Measurements from ENCODE around the gene TPMT. TPM values are rescaled to one million over a fixed set of nuclear protein-coding genes. Genes with fewer than 3 reads are reported as not detected.

TPMT gene
- total RNA-seq, 3 donors from 2014 or later: 5.6 to 10.2 (median 8.9) TPM

GRCh38 chr6:18148304-18149025, 6.4 kb downstream of the TPMT start:
- no peaks in the 10 kb centered on the region for H3K9me3 ChIP-seq
- H3K27me3 ChIP-seq: no peaks in the 10 kb centered on the region
- no peak overlapping the region for H3K27ac ChIP-seq
- TF ChIP-seq CTCF (IDR thresholded peaks at IDR 0.05) (no peak), POLR2A (IDR thresholded peaks at IDR 0.05) (no peak), POLR2AphosphoS5 (IDR thresholded peaks at IDR 0.05) (no peak)
- no peak overlapping the region for H3K4me3 ChIP-seq
- DNase-seq (ENCODE audit: low spot score in 2 of 2): no peak
- intact Hi-C loops (cut with DNase I; ENCODE audit: low total_unique reads): no loop called here
- H3K36me3 ChIP-seq: no peaks in the 10 kb centered on the region
- H3K4me1 ChIP-seq: peaks cover 0 to 2% of the 10 kb centered on the region in 2 donors

GRCh38 chr6:18147616-18148015, 7.3 kb downstream of the TPMT start:
- H3K4me1 ChIP-seq: no peaks in the 10 kb centered on the region
- intact Hi-C loops (cut with DNase I; ENCODE audit: low total_unique reads): no loop called here
- DNase-seq (ENCODE audit: low spot score in 2 of 2): no peak
- H3K27me3 ChIP-seq: no peaks in the 10 kb centered on the region
- no peaks in the 10 kb centered on the region for H3K9me3 ChIP-seq
- H3K36me3 ChIP-seq: no peaks in the 10 kb centered on the region
- no peak overlapping the region for H3K4me3 ChIP-seq
- H3K27ac ChIP-seq: no peak overlapping the region
- no peak for TF ChIP-seq POLR2A (IDR thresholded peaks at IDR 0.05)
- no peak for TF ChIP-seq CTCF (IDR thresholded peaks at IDR 0.05)
- no peak for TF ChIP-seq POLR2AphosphoS5 (IDR thresholded peaks at IDR 0.05)

GRCh38 chr6:18147160-18147559, 7.7 kb downstream of the TPMT start:
- intact Hi-C loops (cut with DNase I; ENCODE audit: low total_unique reads): no loop called here
- Histone ChIP-seq H3K27me3 (no peaks in the 10 kb centered on the region), H3K4me1 (no peaks in the 10 kb centered on the region), H3K9me3 (no peaks in the 10 kb centered on the region), H3K4me3 (no peak overlapping the region), H3K36me3 (no peaks in the 10 kb centered on the region), H3K27ac (no peak overlapping the region)
- DNase-seq (ENCODE audit: low spot score in 2 of 2): no peak
- TF ChIP-seq POLR2A (IDR thresholded peaks at IDR 0.05) (no peak), POLR2AphosphoS5 (IDR thresholded peaks at IDR 0.05) (no peak), CTCF (IDR thresholded peaks at IDR 0.05) (no peak)

- no peaks in the 10 kb centered on the region for H3K9me3 ChIP-seq
- TF ChIP-seq POLR2A (IDR thresholded peaks at IDR 0.05) (no peak), POLR2AphosphoS5 (IDR thresholded peaks at IDR 0.05) (no peak), CTCF (IDR thresholded peaks at IDR 0.05) (no peak)
- H3K4me3 ChIP-seq: no peak overlapping the region
- intact Hi-C loops (cut with DNase I; ENCODE audit: low total_unique reads): no loop called here
- no peaks in the 10 kb centered on the region for H3K27me3 ChIP-seq
- H3K36me3 ChIP-seq: no peaks in the 10 kb centered on the region
- DNase-seq (ENCODE audit: low spot score in 2 of 2): no peak
- no peak overlapping the region for H3K27ac ChIP-seq
- H3K4me1 ChIP-seq: no peaks in the 10 kb centered on the region
These were observed 12.4 kb downstream of the TPMT start for GRCh38 chr6:18142591-18142861.

GRCh38 chr6:18141805-18142590, 12.9 kb downstream of the TPMT start:
- Histone ChIP-seq H3K36me3 (no peaks in the 10 kb centered on the region), H3K9me3 (no peaks in the 10 kb centered on the region), H3K27ac (no peak overlapping the region), H3K4me1 (no peaks in the 10 kb centered on the region), H3K4me3 (no peak overlapping the region), H3K27me3 (no peaks in the 10 kb centered on the region)
- DNase-seq (ENCODE audit: low spot score in 2 of 2): no peak
- no peak for TF ChIP-seq POLR2AphosphoS5 (IDR thresholded peaks at IDR 0.05)
- TF ChIP-seq POLR2A (IDR thresholded peaks at IDR 0.05): no peak
- no peak for TF ChIP-seq CTCF (IDR thresholded peaks at IDR 0.05)
- intact Hi-C loops (cut with DNase I; ENCODE audit: low total_unique reads): no loop called here

Measured in breast epithelium (tissue), 4 donors.